ENCODE measurements around the gene CSF2. TPM values are rescaled to one million over a fixed set of nuclear protein-coding genes. Genes with fewer than 3 reads are reported as not detected.

Gene CSF2
- total RNA-seq, 4 donors from 2014 or later, result not detected

- ATAC-seq (no peak), DNase-seq (no peak)
- TF ChIP-seq CTCF (IDR thresholded peaks at IDR 0.05 in 4 of 5, conservative IDR thresholded peaks at IDR 0.05 in 1 of 5) (no peak), POLR2A (IDR thresholded peaks at IDR 0.05) (no peak)
- Histone ChIP-seq H3K36me3 (no peaks in the 10 kb centered on the region), H3K4me3 (no peak overlapping the region), H3K4me1 (no peaks in the 10 kb centered on the region), H3K9me3 (no peaks in the 10 kb centered on the region), H3K27me3 (no peaks in the 10 kb centered on the region), H3K27ac (no peak overlapping the region)
- intact Hi-C loops (cut with DNase I; ENCODE audit: low total_unique reads), result no loop called here
- in situ Hi-C loops (cut with MboI; ENCODE audit: low sequenced_read_pairs in 4 of 4), result no loop called here
Measured at GRCh38 chr5:132075719-132076077, 2.1 kb downstream of the CSF2 start.

GRCh38 chr5:132076202-132076830 lies 2.7 kb downstream of the CSF2 start:
- no peak for ATAC-seq
- Histone ChIP-seq H3K36me3 (no peaks in the 10 kb centered on the region), H3K4me1 (no peaks in the 10 kb centered on the region), H3K27ac (no peak overlapping the region), H3K27me3 (no peaks in the 10 kb centered on the region), H3K9me3 (no peaks in the 10 kb centered on the region), H3K4me3 (no peak overlapping the region)
- DNase-seq, result no peak
- intact Hi-C loops (cut with DNase I; ENCODE audit: low total_unique reads) (no loop called here), in situ Hi-C loops (cut with MboI; ENCODE audit: low sequenced_read_pairs in 4 of 4) (no loop called here)
- TF ChIP-seq POLR2A (IDR thresholded peaks at IDR 0.05) (no peak), CTCF (IDR thresholded peaks at IDR 0.05 in 4 of 5, conservative IDR thresholded peaks at IDR 0.05 in 1 of 5) (no peak)

- intact Hi-C loops (cut with DNase I; ENCODE audit: low total_unique reads) (no loop called here), in situ Hi-C loops (cut with MboI; ENCODE audit: low sequenced_read_pairs in 4 of 4) (no loop called here)
- no peak overlapping the region for H3K4me3 ChIP-seq
- H3K9me3 ChIP-seq, result no peaks in the 10 kb centered on the region
- H3K27me3 ChIP-seq, result no peaks in the 10 kb centered on the region
- no peaks in the 10 kb centered on the region for H3K4me1 ChIP-seq
- DNase-seq (no peak), ATAC-seq (no peak)
- no peak overlapping the region for H3K27ac ChIP-seq
- no peaks in the 10 kb centered on the region for H3K36me3 ChIP-seq
- no peak for TF ChIP-seq CTCF (IDR thresholded peaks at IDR 0.05 in 4 of 5, conservative IDR thresholded peaks at IDR 0.05 in 1 of 5)
- no peak for TF ChIP-seq POLR2A (IDR thresholded peaks at IDR 0.05)
Measured at GRCh38 chr5:132076983-132077382, 3.4 kb downstream of the CSF2 start.

GRCh38 chr5:132079081-132079480 lies 5.5 kb downstream of the CSF2 start:
- ATAC-seq, result no peak
- TF ChIP-seq POLR2A (IDR thresholded peaks at IDR 0.05) (no peak), CTCF (IDR thresholded peaks at IDR 0.05 in 4 of 5, conservative IDR thresholded peaks at IDR 0.05 in 1 of 5) (no peak)
- no peaks in the 10 kb centered on the region for H3K36me3 ChIP-seq
- intact Hi-C loops (cut with DNase I; ENCODE audit: low total_unique reads) (no loop called here), in situ Hi-C loops (cut with MboI; ENCODE audit: low sequenced_read_pairs in 4 of 4) (no loop called here)
- H3K27ac ChIP-seq, result no peak overlapping the region
- H3K9me3 ChIP-seq, result no peaks in the 10 kb centered on the region
- DNase-seq, result no peak
- no peaks in the 10 kb centered on the region for H3K27me3 ChIP-seq
- H3K4me1 ChIP-seq, result no peaks in the 10 kb centered on the region
- H3K4me3 ChIP-seq, result no peak overlapping the region

- Histone ChIP-seq H3K27ac (no peak overlapping the region), H3K36me3 (no peaks in the 10 kb centered on the region), H3K4me1 (no peaks in the 10 kb centered on the region), H3K4me3 (no peak overlapping the region), H3K9me3 (no peaks in the 10 kb centered on the region), H3K27me3 (no peaks in the 10 kb centered on the region)
- DNase-seq (no peak), ATAC-seq (no peak)
- in situ Hi-C loops (cut with MboI; ENCODE audit: low sequenced_read_pairs in 4 of 4), result no loop called here
- intact Hi-C loops (cut with DNase I; ENCODE audit: low total_unique reads), result no loop called here
- no peak for TF ChIP-seq CTCF (IDR thresholded peaks at IDR 0.05 in 4 of 5, conservative IDR thresholded peaks at IDR 0.05 in 1 of 5)
- TF ChIP-seq POLR2A (IDR thresholded peaks at IDR 0.05), result no peak
Measured at GRCh38 chr5:132079619-132080018, 6.0 kb downstream of the CSF2 start.
